A673 (cell line): ENCODE measurements around the gene TRIM23.

Source experiments
- CTCF ChIP-seq: fragments of 300-800, 200-600 bp; sonication (generic); conservative IDR thresholded peaks from 2 replicates; pipeline ENCODE4 v1.5.1; 2017; ENCODE audit warnings: low read depth, mild to moderate bottlenecking, antibody characterized with exemption, low read length, moderate library complexity, mixed read lengths
- EZH2 ChIP-seq: fragments of 200-600 bp; sonication (generic); IDR thresholded peaks from 2 replicates; pipeline ENCODE4 v1.6.1; 2017; ENCODE audit warnings: borderline replicate concordance, low read depth, mild to moderate bottlenecking, mixed read lengths, antibody characterized with exemption, low read length; ENCODE audit not compliant: poor library complexity, severe bottlenecking

DNA sequence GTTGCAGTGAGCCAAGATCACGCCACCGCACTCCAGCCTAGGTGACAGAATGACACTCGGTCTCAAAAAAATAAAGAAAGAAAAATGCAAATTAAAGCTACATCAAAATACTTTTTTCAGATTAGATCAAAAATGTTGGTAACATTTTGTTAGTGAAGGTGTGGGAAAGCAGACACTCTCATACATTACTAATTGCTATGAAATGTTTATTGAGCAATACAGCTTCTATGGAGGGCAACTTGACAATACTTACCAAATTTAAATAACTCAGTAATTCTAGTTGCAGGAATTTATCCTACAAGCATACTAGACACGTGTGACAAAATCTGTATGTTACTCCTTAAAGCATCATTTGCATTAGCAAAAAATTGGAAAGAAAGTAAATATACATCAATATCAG is 4.1 kb downstream of the TRIM23 start:
- TF ChIP-seq CTCF: no peak
- no peak for TF ChIP-seq EZH2
